ENCODE results near the gene NACC2.

Gene NACC2

GRCh38 chr9:135960411-135961276 is 134.4 kb downstream of the NACC2 start:
- no peak for DNase-seq (ENCODE audit: low read depth)

- no peak for DNase-seq (ENCODE audit: low read depth)
Measured at GRCh38 chr9:135959814-135960213, 135.3 kb downstream of the NACC2 start.

GRCh38 chr9:135958485-135958884 is 136.6 kb downstream of the NACC2 start:
- DNase-seq (ENCODE audit: low read depth) = no peak

- DNase-seq (ENCODE audit: low read depth) = no peak
Measured at GRCh38 chr9:135957431-135957830, 137.7 kb downstream of the NACC2 start.

- no peak for DNase-seq (ENCODE audit: low read depth)
Measured at GRCh38 chr9:135956802-135957174, 138.3 kb downstream of the NACC2 start.
